ENCODE data around the gene CDH13.

Gene CDH13

DNA sequence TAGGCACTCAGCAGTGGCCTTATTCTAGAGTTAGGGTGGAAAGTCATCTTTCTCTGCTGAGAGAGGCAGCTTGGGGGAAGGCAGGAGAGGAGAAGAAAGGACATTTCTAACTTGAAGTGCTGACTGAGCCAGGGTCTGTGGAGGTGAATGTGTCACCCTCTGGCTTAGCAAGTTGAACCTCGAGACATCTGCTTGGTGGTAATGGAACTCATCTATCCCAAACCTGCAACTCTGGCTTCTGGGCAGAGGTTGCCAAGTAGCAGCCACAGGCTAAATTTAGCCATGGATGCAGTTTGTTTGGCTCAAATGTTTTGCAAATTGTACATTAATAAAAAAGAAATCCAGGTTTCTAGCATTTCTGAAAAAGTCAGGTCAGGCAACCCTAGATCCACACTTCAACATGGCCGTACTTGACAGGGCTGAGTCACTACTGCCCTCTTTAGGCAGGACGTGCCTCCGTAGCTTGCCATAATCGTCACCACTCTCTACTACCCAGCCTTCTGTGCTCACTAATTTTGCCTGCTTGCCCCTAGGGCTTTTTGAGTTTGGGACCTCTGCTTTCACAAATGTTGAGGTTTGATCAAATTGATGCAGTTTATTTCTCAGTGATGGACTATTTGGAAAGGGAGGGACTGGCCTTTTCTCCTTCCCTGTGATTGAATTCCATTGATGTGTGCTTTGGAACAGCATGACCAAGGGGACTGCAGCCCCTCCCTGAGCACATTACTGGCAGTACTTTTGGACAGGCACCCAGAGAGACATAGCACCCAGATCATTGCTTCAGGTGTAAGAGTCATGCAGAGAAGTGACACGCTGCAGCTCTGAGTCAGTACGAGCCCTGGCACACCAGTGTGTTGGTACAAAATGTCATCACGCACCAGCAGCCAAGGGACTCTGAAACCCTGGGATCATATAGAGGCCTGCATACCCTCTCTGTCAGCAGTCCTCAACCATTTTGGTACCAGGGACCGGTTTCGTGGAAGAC lies 5.2 kb downstream of the CDH13 start:
- no peak for DNase-seq
- H3K9me2 ChIP-seq (replicated peaks; ENCODE audit: insufficient read depth, low read length) = no peaks in the 10 kb centered on the region
- H3K4me2 ChIP-seq (ENCODE audit: low read depth, low read length) = no peak overlapping the region
- H3K27me3 ChIP-seq (replicated peaks; ENCODE audit: insufficient read depth, low read length) = no peaks in the 10 kb centered on the region
- no peaks in the 10 kb centered on the region for H3K79me2 ChIP-seq (ENCODE audit: low read length)
- H3K36me3 ChIP-seq (replicated peaks; ENCODE audit: insufficient read depth, low read length) = no peaks in the 10 kb centered on the region
- H3K4me3 ChIP-seq (ENCODE audit: low read length) = no peak overlapping the region
- H3K4me1 ChIP-seq (ENCODE audit: low read length) = no peaks in the 10 kb centered on the region
- no peaks in the 10 kb centered on the region for H4K20me1 ChIP-seq (ENCODE audit: insufficient read depth, low read length)
- TF ChIP-seq EZH2 (optimal IDR thresholded peaks at IDR 0.05; ENCODE audit: low read depth, low read length) (no peak), EZH2phosphoT487 (IDR thresholded peaks at IDR 0.05; ENCODE audit: low read length) (no peak)
- TF ChIP-seq, protein P1, sequence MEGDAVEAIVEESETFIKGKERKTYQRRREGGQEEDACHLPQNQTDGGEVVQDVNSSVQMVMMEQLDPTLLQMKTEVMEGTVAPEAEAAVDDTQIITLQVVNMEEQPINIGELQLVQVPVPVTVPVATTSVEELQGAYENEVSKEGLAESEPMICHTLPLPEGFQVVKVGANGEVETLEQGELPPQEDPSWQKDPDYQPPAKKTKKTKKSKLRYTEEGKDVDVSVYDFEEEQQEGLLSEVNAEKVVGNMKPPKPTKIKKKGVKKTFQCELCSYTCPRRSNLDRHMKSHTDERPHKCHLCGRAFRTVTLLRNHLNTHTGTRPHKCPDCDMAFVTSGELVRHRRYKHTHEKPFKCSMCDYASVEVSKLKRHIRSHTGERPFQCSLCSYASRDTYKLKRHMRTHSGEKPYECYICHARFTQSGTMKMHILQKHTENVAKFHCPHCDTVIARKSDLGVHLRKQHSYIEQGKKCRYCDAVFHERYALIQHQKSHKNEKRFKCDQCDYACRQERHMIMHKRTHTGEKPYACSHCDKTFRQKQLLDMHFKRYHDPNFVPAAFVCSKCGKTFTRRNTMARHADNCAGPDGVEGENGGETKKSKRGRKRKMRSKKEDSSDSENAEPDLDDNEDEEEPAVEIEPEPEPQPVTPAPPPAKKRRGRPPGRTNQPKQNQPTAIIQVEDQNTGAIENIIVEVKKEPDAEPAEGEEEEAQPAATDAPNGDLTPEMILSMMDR (IDR thresholded peaks at IDR 0.05; ENCODE audit: low read length) = no peak
- no peak overlapping the region for H3K9ac ChIP-seq (ENCODE audit: low read length)
- H2AFZ ChIP-seq (ENCODE audit: low read length) = no peak overlapping the region
- H3K9me3 ChIP-seq (replicated peaks; ENCODE audit: insufficient read depth, low read length) = no peaks in the 10 kb centered on the region
- H3K27ac ChIP-seq (ENCODE audit: low read length) = no peak overlapping the region
- no peaks in the 10 kb centered on the region for H3F3A ChIP-seq (ENCODE audit: insufficient read depth, low read length)

DNA sequence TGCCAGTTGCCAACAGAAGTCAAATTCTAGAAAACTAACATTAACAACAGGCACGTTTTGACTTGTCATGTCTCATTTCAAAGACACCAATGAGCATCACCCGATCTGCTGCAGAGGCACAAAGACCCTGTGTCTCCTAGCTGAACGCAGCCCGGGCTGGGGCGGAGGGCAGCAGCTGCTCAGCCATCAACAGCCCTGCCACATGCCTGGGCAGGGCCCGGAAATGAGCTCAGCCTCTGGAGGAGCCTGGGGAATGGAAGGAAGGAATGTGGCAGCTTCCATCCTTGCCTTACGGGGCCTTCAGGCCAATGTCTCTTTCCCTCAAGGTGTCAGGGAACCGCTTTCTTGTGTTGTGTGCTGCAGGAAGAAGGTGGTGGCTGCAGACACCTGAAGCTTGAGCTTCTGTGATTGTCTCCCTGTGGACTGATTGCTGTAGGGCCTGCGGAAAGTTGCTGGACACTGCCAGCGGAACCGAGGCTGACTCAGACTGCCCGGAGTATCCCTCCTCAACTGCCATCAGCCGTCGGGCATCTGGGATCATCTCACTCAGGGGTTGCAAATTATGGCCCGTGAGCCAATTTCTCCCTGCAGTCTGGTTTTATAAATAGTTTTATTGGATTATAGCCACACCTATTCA lies 7.3 kb downstream of the CDH13 start:
- no peak overlapping the region for H3K4me3 ChIP-seq (ENCODE audit: low read length)
- no peak overlapping the region for H3K4me2 ChIP-seq (ENCODE audit: low read depth, low read length)
- H3K36me3 ChIP-seq (replicated peaks; ENCODE audit: insufficient read depth, low read length) = no peaks in the 10 kb centered on the region
- H3K9me3 ChIP-seq (replicated peaks; ENCODE audit: insufficient read depth, low read length) = no peaks in the 10 kb centered on the region
- DNase-seq = no peak
- H4K20me1 ChIP-seq (ENCODE audit: insufficient read depth, low read length) = no peaks in the 10 kb centered on the region
- H3K4me1 ChIP-seq (ENCODE audit: low read length) = no peaks in the 10 kb centered on the region
- TF ChIP-seq EZH2phosphoT487 (IDR thresholded peaks at IDR 0.05; ENCODE audit: low read length) = no peak
- no peak for TF ChIP-seq EZH2 (optimal IDR thresholded peaks at IDR 0.05; ENCODE audit: low read depth, low read length)
- TF ChIP-seq, protein P1 (IDR thresholded peaks at IDR 0.05; ENCODE audit: low read length) = no peak
- no peak overlapping the region for H3K27ac ChIP-seq (ENCODE audit: low read length)
- H3K79me2 ChIP-seq (ENCODE audit: low read length) = no peaks in the 10 kb centered on the region
- no peak overlapping the region for H2AFZ ChIP-seq (ENCODE audit: low read length)
- no peaks in the 10 kb centered on the region for H3K27me3 ChIP-seq (replicated peaks; ENCODE audit: insufficient read depth, low read length)
- H3F3A ChIP-seq (ENCODE audit: insufficient read depth, low read length) = no peaks in the 10 kb centered on the region
- H3K9ac ChIP-seq (ENCODE audit: low read length) = no peak overlapping the region
- no peaks in the 10 kb centered on the region for H3K9me2 ChIP-seq (replicated peaks; ENCODE audit: insufficient read depth, low read length)

DNA sequence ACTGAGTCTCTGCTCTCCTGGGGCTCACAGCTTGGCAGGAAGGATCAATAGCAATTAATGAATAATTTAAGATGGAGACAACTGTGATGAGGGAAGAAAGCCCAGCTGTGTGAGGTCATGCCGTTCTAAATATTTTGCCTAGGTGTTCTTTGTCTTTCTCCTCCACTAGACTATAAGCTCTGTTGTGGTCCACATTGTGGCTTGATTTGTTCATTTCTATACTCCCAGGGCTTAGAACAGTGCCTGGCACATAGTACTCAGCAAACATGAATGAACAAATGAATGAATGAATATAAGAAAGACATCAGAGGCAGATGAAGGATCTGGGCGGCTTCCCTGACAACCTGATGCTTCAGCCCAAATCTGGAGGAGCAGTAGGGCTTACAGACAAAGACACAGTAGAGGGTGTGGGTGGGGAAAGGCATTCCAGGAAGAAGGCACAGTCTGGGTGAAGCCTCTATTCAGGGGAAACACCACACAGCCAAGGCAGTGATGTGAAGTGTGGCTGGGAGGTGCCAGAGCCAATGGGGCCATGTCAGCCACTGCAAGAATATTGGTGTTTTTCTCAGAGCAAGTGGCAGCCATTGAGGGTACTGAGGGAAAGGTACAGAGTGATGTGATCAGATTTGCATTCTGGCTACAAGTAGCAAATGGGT lies 8.3 kb downstream of the CDH13 start:
- Histone ChIP-seq H3K9me3 (replicated peaks; ENCODE audit: insufficient read depth, low read length) (no peaks in the 10 kb centered on the region), H4K20me1 (ENCODE audit: insufficient read depth, low read length) (no peaks in the 10 kb centered on the region), H3K9ac (ENCODE audit: low read length) (no peak overlapping the region), H3K27me3 (replicated peaks; ENCODE audit: insufficient read depth, low read length) (no peaks in the 10 kb centered on the region), H3K4me2 (ENCODE audit: low read depth, low read length) (no peak overlapping the region), H2AFZ (ENCODE audit: low read length) (no peak overlapping the region), H3K36me3 (replicated peaks; ENCODE audit: insufficient read depth, low read length) (no peaks in the 10 kb centered on the region), H3K4me3 (ENCODE audit: low read length) (no peak overlapping the region), H3K79me2 (ENCODE audit: low read length) (no peaks in the 10 kb centered on the region), H3K27ac (ENCODE audit: low read length) (no peak overlapping the region), H3F3A (ENCODE audit: insufficient read depth, low read length) (no peaks in the 10 kb centered on the region), H3K9me2 (replicated peaks; ENCODE audit: insufficient read depth, low read length) (no peaks in the 10 kb centered on the region), H3K4me1 (ENCODE audit: low read length) (no peaks in the 10 kb centered on the region)
- DNase-seq = no peak
- TF ChIP-seq EZH2 (optimal IDR thresholded peaks at IDR 0.05; ENCODE audit: low read depth, low read length) (no peak), EZH2phosphoT487 (IDR thresholded peaks at IDR 0.05; ENCODE audit: low read length) (no peak)
- TF ChIP-seq, protein P1 (IDR thresholded peaks at IDR 0.05; ENCODE audit: low read length) = no peak
